ENCODE results near the gene ZNF174.

ZNF174 gene

GRCh38 chr16:3363793-3364192, 37.2 kb upstream of the ZNF174 start:
- Histone ChIP-seq H4K5ac (ENCODE audit: low read length) (no peak overlapping the region), H4K8ac (ENCODE audit: low read depth, low read length) (no peak overlapping the region), H3K36me3 (ENCODE audit: control insufficient read depth, insufficient read depth, low read length) (no peaks in the 10 kb centered on the region), H3K27ac (ENCODE audit: low read depth, low read length) (no peak overlapping the region), H3K79me2 (ENCODE audit: control insufficient read depth, insufficient read depth, low read length) (no peaks in the 10 kb centered on the region), H3K23ac (ENCODE audit: low read length) (no peak overlapping the region), H2AK5ac (ENCODE audit: low read length) (no peak overlapping the region), H2BK5ac (ENCODE audit: low read length) (no peak overlapping the region), H3K4me3 (ENCODE audit: low read length) (no peak overlapping the region), H3K4ac (ENCODE audit: low read depth, low read length) (no peak overlapping the region), H3K9ac (ENCODE audit: low read length) (no peak overlapping the region), H3K4me1 (ENCODE audit: control insufficient read depth, low read depth, low read length) (no peaks in the 10 kb centered on the region), H3K18ac (ENCODE audit: low read length) (no peak overlapping the region), H2BK15ac (replicated peaks; ENCODE audit: low read depth) (no peak overlapping the region), H3K27me3 (ENCODE audit: insufficient read depth, low read length, poor library complexity) (no peaks in the 10 kb centered on the region), H3K79me1 (ENCODE audit: low read length) (no peaks in the 10 kb centered on the region), H3K4me2 (ENCODE audit: low read length) (no peak overlapping the region), H2BK120ac (ENCODE audit: low read depth, low read length) (no peak overlapping the region), H3K56ac (ENCODE audit: low read length) (no peak overlapping the region)
- WGBS (ENCODE audit: extremely low coverage, insufficient coverage, low lambda C conversion rate) = no CpG with 5 or more reads among the region's 7 CpGs
- DNase-seq = no peak

DNA sequence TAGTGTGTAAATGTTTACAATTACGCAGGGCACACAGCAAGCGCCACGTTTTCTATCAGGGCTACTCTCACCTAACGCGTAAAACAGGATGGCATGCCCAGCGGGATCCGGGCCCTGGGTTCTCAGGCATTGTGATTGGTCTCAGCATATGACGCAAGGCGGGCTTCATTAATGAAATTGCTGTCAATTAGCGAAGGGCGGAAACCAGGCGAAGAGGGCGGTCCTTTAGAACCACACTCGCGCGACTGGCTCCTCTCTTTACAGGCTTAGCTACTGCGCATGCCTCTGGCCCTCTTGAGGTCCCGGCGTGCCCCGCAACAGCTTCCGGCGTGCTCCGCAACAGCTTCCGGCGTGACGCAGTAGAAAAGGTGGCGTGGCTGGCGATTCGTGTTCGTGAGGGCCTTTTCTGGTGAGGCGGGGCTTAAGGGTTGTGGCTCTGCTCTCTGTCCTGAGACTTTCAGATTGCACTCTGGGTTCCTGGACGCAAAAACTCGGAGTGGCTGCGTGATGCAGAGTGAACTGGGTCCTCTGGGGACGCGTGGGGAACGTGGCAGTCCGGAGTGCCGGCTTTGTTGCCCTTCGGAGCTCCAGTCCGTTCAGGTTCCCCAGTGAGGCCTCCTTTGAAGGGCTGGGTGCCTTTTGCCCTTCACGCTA, 36.1 kb upstream of the ZNF174 start:
- Histone ChIP-seq H4K5ac (ENCODE audit: low read length) (no peak overlapping the region), H3K36me3 (ENCODE audit: control insufficient read depth, insufficient read depth, low read length) (no peaks in the 10 kb centered on the region), H3K79me2 (ENCODE audit: control insufficient read depth, insufficient read depth, low read length) (no peaks in the 10 kb centered on the region), H3K4me2 (ENCODE audit: low read length) (no peak overlapping the region), H4K8ac (ENCODE audit: low read depth, low read length) (no peak overlapping the region), H3K23ac (ENCODE audit: low read length) (no peak overlapping the region), H3K4me1 (ENCODE audit: control insufficient read depth, low read depth, low read length) (no peaks in the 10 kb centered on the region), H3K27ac (ENCODE audit: low read depth, low read length) (no peak overlapping the region), H2AK5ac (ENCODE audit: low read length) (no peak overlapping the region), H3K56ac (ENCODE audit: low read length) (no peak overlapping the region), H3K9ac (ENCODE audit: low read length) (no peak overlapping the region), H2BK5ac (ENCODE audit: low read length) (no peak overlapping the region), H3K4me3 (ENCODE audit: low read length) (no peak overlapping the region), H3K27me3 (ENCODE audit: insufficient read depth, low read length, poor library complexity) (no peaks in the 10 kb centered on the region), H3K18ac (ENCODE audit: low read length) (no peak overlapping the region), H3K79me1 (ENCODE audit: low read length) (no peaks in the 10 kb centered on the region), H2BK15ac (replicated peaks; ENCODE audit: low read depth) (no peak overlapping the region), H2BK120ac (ENCODE audit: low read depth, low read length) (no peak overlapping the region), H3K4ac (ENCODE audit: low read depth, low read length) (no peak overlapping the region)
- DNase-seq = no peak
- WGBS (ENCODE audit: extremely low coverage, insufficient coverage, low lambda C conversion rate) = no CpG with 5 or more reads among the region's 42 CpGs

DNA sequence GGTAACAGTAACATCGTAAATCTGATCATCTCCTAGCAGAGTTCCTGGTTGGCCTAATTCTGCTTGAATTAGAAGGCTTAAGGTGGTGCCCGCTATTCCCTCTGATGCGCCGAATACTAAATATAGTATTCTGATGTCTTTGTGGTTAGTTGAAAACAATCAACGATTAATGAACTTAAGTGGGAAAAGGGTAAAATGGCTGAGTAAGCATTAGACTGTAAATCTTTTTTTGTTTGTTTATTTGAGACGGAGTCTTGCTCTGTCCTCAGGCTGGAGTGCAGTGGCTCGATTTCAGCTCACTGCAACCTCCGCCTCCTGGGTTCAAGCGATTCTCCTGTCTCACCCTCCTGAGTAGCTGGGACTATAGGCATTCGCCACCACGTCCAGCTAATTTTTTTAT, 31.9 kb upstream of the ZNF174 start:
- H3K4me1 ChIP-seq (ENCODE audit: control insufficient read depth, low read depth, low read length) = no peaks in the 10 kb centered on the region
- H2AK5ac ChIP-seq (ENCODE audit: low read length) = no peak overlapping the region
- H3K18ac ChIP-seq (ENCODE audit: low read length) = no peak overlapping the region
- no peak overlapping the region for H3K27ac ChIP-seq (ENCODE audit: low read depth, low read length)
- H3K4me3 ChIP-seq (ENCODE audit: low read length) = no peak overlapping the region
- no peak overlapping the region for H4K5ac ChIP-seq (ENCODE audit: low read length)
- H3K56ac ChIP-seq (ENCODE audit: low read length) = no peak overlapping the region
- no peak overlapping the region for H3K4ac ChIP-seq (ENCODE audit: low read depth, low read length)
- H3K27me3 ChIP-seq (ENCODE audit: insufficient read depth, low read length, poor library complexity) = no peaks in the 10 kb centered on the region
- no CpG with 5 or more reads among the region's 11 CpGs for WGBS (ENCODE audit: extremely low coverage, insufficient coverage, low lambda C conversion rate)
- DNase-seq = no peak
- no peak overlapping the region for H2BK120ac ChIP-seq (ENCODE audit: low read depth, low read length)
- no peak overlapping the region for H3K23ac ChIP-seq (ENCODE audit: low read length)
- H3K9ac ChIP-seq (ENCODE audit: low read length) = no peak overlapping the region
- no peaks in the 10 kb centered on the region for H3K79me1 ChIP-seq (ENCODE audit: low read length)
- H3K4me2 ChIP-seq (ENCODE audit: low read length) = no peak overlapping the region
- no peak overlapping the region for H2BK15ac ChIP-seq (replicated peaks; ENCODE audit: low read depth)
- no peaks in the 10 kb centered on the region for H3K79me2 ChIP-seq (ENCODE audit: control insufficient read depth, insufficient read depth, low read length)
- H3K36me3 ChIP-seq (ENCODE audit: control insufficient read depth, insufficient read depth, low read length) = no peaks in the 10 kb centered on the region
- H4K8ac ChIP-seq (ENCODE audit: low read depth, low read length) = no peak overlapping the region
- H2BK5ac ChIP-seq (ENCODE audit: low read length) = no peak overlapping the region

- Histone ChIP-seq H3K27ac (ENCODE audit: low read depth, low read length) (no peak overlapping the region), H2AK5ac (ENCODE audit: low read length) (no peak overlapping the region), H3K23ac (ENCODE audit: low read length) (no peak overlapping the region), H3K4ac (ENCODE audit: low read depth, low read length) (no peak overlapping the region), H3K27me3 (ENCODE audit: insufficient read depth, low read length, poor library complexity) (no peaks in the 10 kb centered on the region), H3K36me3 (ENCODE audit: control insufficient read depth, insufficient read depth, low read length) (no peaks in the 10 kb centered on the region), H2BK120ac (ENCODE audit: low read depth, low read length) (no peak overlapping the region), H3K56ac (ENCODE audit: low read length) (no peak overlapping the region), H2BK5ac (ENCODE audit: low read length) (no peak overlapping the region), H4K5ac (ENCODE audit: low read length) (no peak overlapping the region), H3K4me2 (ENCODE audit: low read length) (no peak overlapping the region), H3K4me3 (ENCODE audit: low read length) (no peak overlapping the region), H3K18ac (ENCODE audit: low read length) (no peak overlapping the region), H4K8ac (ENCODE audit: low read depth, low read length) (no peak overlapping the region), H3K79me2 (ENCODE audit: control insufficient read depth, insufficient read depth, low read length) (no peaks in the 10 kb centered on the region), H3K9ac (ENCODE audit: low read length) (no peak overlapping the region), H3K4me1 (ENCODE audit: control insufficient read depth, low read depth, low read length) (no peaks in the 10 kb centered on the region), H2BK15ac (replicated peaks; ENCODE audit: low read depth) (no peak overlapping the region), H3K79me1 (ENCODE audit: low read length) (no peaks in the 10 kb centered on the region)
- DNase-seq = no peak
- no CpG with 5 or more reads among the region's 5 CpGs for WGBS (ENCODE audit: extremely low coverage, insufficient coverage, low lambda C conversion rate)
Observed at GRCh38 chr16:3375680-3376079, 25.3 kb upstream of the ZNF174 start.

DNA sequence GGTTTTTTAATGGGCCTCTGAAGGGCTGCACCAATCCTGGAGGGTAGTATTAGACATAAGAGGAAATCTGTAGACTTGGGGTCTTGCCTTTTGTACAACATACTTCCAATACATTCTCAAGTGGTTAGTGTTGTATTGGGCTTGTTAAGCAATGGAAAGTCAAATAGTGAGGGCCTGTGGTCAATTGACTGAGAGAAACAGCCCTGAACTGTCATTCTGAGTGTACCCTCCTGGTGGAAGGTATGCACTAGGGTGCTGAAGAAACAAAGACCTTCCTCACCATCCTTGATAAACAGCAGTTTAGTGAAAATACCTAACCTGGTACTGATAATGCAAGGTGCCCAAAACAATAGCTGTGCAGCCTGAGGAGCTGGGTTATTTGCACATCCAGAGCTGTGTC, 23.1 kb upstream of the ZNF174 start:
- Histone ChIP-seq H3K36me3 (ENCODE audit: control insufficient read depth, insufficient read depth, low read length) (peaks cover 5% of the 10 kb centered on the region), H2BK120ac (ENCODE audit: low read depth, low read length) (no peak overlapping the region), H3K4me3 (ENCODE audit: low read length) (no peak overlapping the region), H4K5ac (ENCODE audit: low read length) (no peak overlapping the region), H2BK15ac (replicated peaks; ENCODE audit: low read depth) (no peak overlapping the region), H2AK5ac (ENCODE audit: low read length) (no peak overlapping the region), H3K18ac (ENCODE audit: low read length) (no peak overlapping the region), H3K27ac (ENCODE audit: low read depth, low read length) (no peak overlapping the region), H3K79me2 (ENCODE audit: control insufficient read depth, insufficient read depth, low read length) (no peaks in the 10 kb centered on the region), H3K4me1 (ENCODE audit: control insufficient read depth, low read depth, low read length) (no peaks in the 10 kb centered on the region), H3K4ac (ENCODE audit: low read depth, low read length) (no peak overlapping the region), H3K23ac (ENCODE audit: low read length) (no peak overlapping the region), H3K27me3 (ENCODE audit: insufficient read depth, low read length, poor library complexity) (no peaks in the 10 kb centered on the region), H3K9ac (ENCODE audit: low read length) (no peak overlapping the region), H2BK5ac (ENCODE audit: low read length) (no peak overlapping the region), H3K4me2 (ENCODE audit: low read length) (no peak overlapping the region), H4K8ac (ENCODE audit: low read depth, low read length) (no peak overlapping the region), H3K56ac (ENCODE audit: low read length) (no peak overlapping the region), H3K79me1 (ENCODE audit: low read length) (no peaks in the 10 kb centered on the region)
- no peak for DNase-seq

DNA sequence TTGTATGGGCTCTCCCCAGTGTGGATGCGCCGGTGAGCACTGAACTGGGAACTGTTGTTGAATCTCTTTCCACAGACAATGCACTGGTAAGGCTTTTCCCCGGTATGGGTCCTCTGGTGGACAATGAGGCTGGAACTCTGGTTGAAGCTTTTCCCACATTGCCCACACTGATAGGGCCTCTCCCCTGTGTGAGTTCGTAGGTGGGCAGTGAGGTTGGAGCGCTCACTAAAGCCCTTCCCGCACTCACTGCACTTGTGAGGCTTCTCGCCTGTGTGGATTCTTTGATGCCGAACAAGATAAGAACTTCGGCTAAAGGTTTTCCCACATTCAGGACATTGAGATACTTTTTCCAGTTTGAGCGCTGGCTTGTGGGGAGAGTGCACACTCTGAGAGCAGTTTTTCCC, 18.0 kb upstream of the ZNF174 start:
- H3K56ac ChIP-seq (ENCODE audit: low read length) = no peak overlapping the region
- H3K9ac ChIP-seq (ENCODE audit: low read length) = no peak overlapping the region
- no peak overlapping the region for H3K4ac ChIP-seq (ENCODE audit: low read depth, low read length)
- H2BK15ac ChIP-seq (replicated peaks; ENCODE audit: low read depth) = no peak overlapping the region
- H3K23ac ChIP-seq (ENCODE audit: low read length) = no peak overlapping the region
- WGBS (ENCODE audit: extremely low coverage, insufficient coverage, low lambda C conversion rate) = no CpG with 5 or more reads among the region's 10 CpGs
- no peak overlapping the region for H2AK5ac ChIP-seq (ENCODE audit: low read length)
- no peaks in the 10 kb centered on the region for H3K79me2 ChIP-seq (ENCODE audit: control insufficient read depth, insufficient read depth, low read length)
- H3K4me2 ChIP-seq (ENCODE audit: low read length) = no peak overlapping the region
- no peak overlapping the region for H4K8ac ChIP-seq (ENCODE audit: low read depth, low read length)
- H4K5ac ChIP-seq (ENCODE audit: low read length) = no peak overlapping the region
- peak; percentile 24 for DNase-seq
- H3K18ac ChIP-seq (ENCODE audit: low read length) = no peak overlapping the region
- H3K36me3 ChIP-seq (ENCODE audit: control insufficient read depth, insufficient read depth, low read length) = peaks cover 24% of the 10 kb centered on the region
- H2BK120ac ChIP-seq (ENCODE audit: low read depth, low read length) = no peak overlapping the region
- H3K27ac ChIP-seq (ENCODE audit: low read depth, low read length) = no peak overlapping the region
- no peak overlapping the region for H2BK5ac ChIP-seq (ENCODE audit: low read length)
- H3K4me1 ChIP-seq (ENCODE audit: control insufficient read depth, low read depth, low read length) = no peaks in the 10 kb centered on the region
- H3K4me3 ChIP-seq (ENCODE audit: low read length) = peak overlapping the region; percentile 35
- H3K79me1 ChIP-seq (ENCODE audit: low read length) = no peaks in the 10 kb centered on the region
- H3K27me3 ChIP-seq (ENCODE audit: insufficient read depth, low read length, poor library complexity) = no peaks in the 10 kb centered on the region
